Neural cell (in vitro differentiated cells): ENCODE measurements around the gene RPS6KA5. TPM values are rescaled to one million over a fixed set of nuclear protein-coding genes. Genes with fewer than 3 reads are reported as not detected.

Experiments used
- H2AFZ ChIP-seq: fragments of 200-600, 300-800 bp; sonication (generic), shearing (Covaris generic); 2 replicates; pipeline ENCODE4 v1.6.0; 2014; ENCODE audit warnings: low read depth, mild to moderate bottlenecking, antibody characterized with exemption, low read length, moderate library complexity
- H3F3A ChIP-seq: fragments of 200-600 bp; shearing (Covaris generic); 2 replicates; pipeline ENCODE4 v1.6.1; 2016; ENCODE audit warnings: mild to moderate bottlenecking, moderate library complexity, mixed read lengths, antibody characterized with exemption, low read length; ENCODE audit not compliant: insufficient read depth, poor library complexity, severe bottlenecking
- H3K27ac ChIP-seq: fragments of 200-600, 300-800 bp; sonication (generic), shearing (Covaris generic); 2 replicates; pipeline ENCODE4 v1.5.1; 2014; ENCODE audit warnings: mild to moderate bottlenecking, low read length, moderate library complexity
- H3K27me3 ChIP-seq: fragments of 300-800, 200-600 bp; sonication (generic), shearing (Covaris generic); 2 replicates; pipeline ENCODE4 v1.6.0; 2014; ENCODE audit warnings: mild to moderate bottlenecking, low read depth, low read length, moderate library complexity; ENCODE audit not compliant: insufficient read depth
- H3K36me3 ChIP-seq: fragments of 300-800, 200-600 bp; sonication (generic), shearing (Covaris generic); 2 replicates; pipeline ENCODE4 v1.5.1; 2014; ENCODE audit warnings: mild to moderate bottlenecking, antibody characterized with exemption, low read length, moderate library complexity; ENCODE audit not compliant: insufficient read depth
- H3K4me2 ChIP-seq: fragments of 300-800, 200-600 bp; sonication (generic), shearing (Covaris generic); 2 replicates; pipeline ENCODE4 v1.6.0; 2014; ENCODE audit warnings: mild to moderate bottlenecking, low read length
- H3K4me3 ChIP-seq: fragments of 300-800, 200-600 bp; sonication (generic), shearing (Covaris generic); 2 replicates; pipeline ENCODE4 v1.5.1; 2014; ENCODE audit warnings: mild to moderate bottlenecking, low read length, moderate library complexity
- H3K79me2 ChIP-seq: fragments of 200-600 bp; shearing (Covaris generic); replicated peaks from 2 replicates; pipeline ENCODE4 v1.6.0; 2014; ENCODE audit warnings: mild to moderate bottlenecking, low read length, moderate library complexity; ENCODE audit not compliant: insufficient read depth
- H3K9ac ChIP-seq: fragments of 300-800, 200-600 bp; sonication (generic), shearing (Covaris generic); 2 replicates; pipeline ENCODE4 v1.6.1; 2016; ENCODE audit warnings: mild to moderate bottlenecking, low read length, mixed read lengths
- H3K9me2 ChIP-seq: fragments of 200-600 bp; shearing (Covaris generic); 2 replicates; pipeline ENCODE4 v1.6.1; 2016; ENCODE audit warnings: mild to moderate bottlenecking, low read length, mixed read lengths; ENCODE audit not compliant: insufficient read depth
- H3K9me3 ChIP-seq: fragments of 200-600, 300-800 bp; sonication (generic), shearing (Covaris generic); 2 replicates; pipeline ENCODE4 v1.6.1; 2016; ENCODE audit warnings: mild to moderate bottlenecking, mixed run types, low read length, moderate library complexity, mixed read lengths
- H4K20me1 ChIP-seq: fragments of 200-600 bp; shearing (Covaris generic); 2 replicates; pipeline ENCODE4 v1.6.1; 2016; ENCODE audit warnings: mild to moderate bottlenecking, mixed run types; ENCODE audit not compliant: insufficient read depth
- CTCF ChIP-seq: fragments of 450-650 bp; IDR thresholded peaks from 2 replicates; pipeline ENCODE4 v1.5.1; 2014; ENCODE audit warnings: antibody characterized with exemption, mild to moderate bottlenecking, moderate library complexity; ENCODE audit not compliant: poor library complexity, severe bottlenecking
- EP300 ChIP-seq: fragments of 450-650 bp; conservative IDR thresholded peaks from 2 replicates; pipeline ENCODE4 v1.6.1; 2014; ENCODE audit warnings: antibody characterized with exemption, mild to moderate bottlenecking, moderate library complexity; ENCODE audit not compliant: poor library complexity, severe bottlenecking
- EZH2 ChIP-seq: fragments of 200-600, 300-800 bp; shearing (Covaris generic), sonication (generic); IDR thresholded peaks from 2 replicates; pipeline ENCODE4 v1.6.1; 2014; ENCODE audit warnings: antibody characterized with exemption, low read length, borderline replicate concordance, mild to moderate bottlenecking; ENCODE audit not compliant: insufficient read depth, poor library complexity, severe bottlenecking
- MXI1 ChIP-seq: fragments of 450-650 bp; conservative IDR thresholded peaks from 2 replicates; pipeline ENCODE4 v1.6.1; 2014; ENCODE audit warnings: antibody characterized with exemption, mild to moderate bottlenecking; ENCODE audit not compliant: poor library complexity, severe bottlenecking
- POLR2AphosphoS5 ChIP-seq: IDR thresholded peaks from 2 replicates; pipeline ENCODE4 v1.6.1; 2012
- RAD21 ChIP-seq: fragments of 450-650 bp; conservative IDR thresholded peaks from 2 replicates; pipeline ENCODE4 v1.6.1; 2014; ENCODE audit warnings: antibody characterized with exemption, mild to moderate bottlenecking, moderate library complexity
- REST ChIP-seq: IDR thresholded peaks from 2 replicates; pipeline ENCODE4 v1.6.1; 2012; ENCODE audit warnings: borderline replicate concordance
- SMC3 ChIP-seq: fragments of 450-650 bp; conservative IDR thresholded peaks from 2 replicates; pipeline ENCODE4 v1.6.1; 2014; ENCODE audit warnings: antibody characterized with exemption, mild to moderate bottlenecking, moderate library complexity; ENCODE audit not compliant: poor library complexity
- TAF1 ChIP-seq: IDR thresholded peaks from 2 replicates; pipeline ENCODE4 v1.6.1; 2012; ENCODE audit warnings: low read depth
- polyA plus RNA-seq: library from polyadenylated mRNA; depleted of rRNA; stranded (reverse); fragments of >200 nt; gene quantifications from 2 replicates; pipeline ENCODE4 v1.2.3, GENCODE V29; 2014

Gene RPS6KA5
- polyA plus RNA-seq, 1 donor from 2014 or later: 6.3 TPM

- Histone ChIP-seq H3K9ac (no peak overlapping the region), H3K27me3 (no peaks in the 10 kb centered on the region), H3F3A (no peaks in the 10 kb centered on the region), H3K36me3 (no peaks in the 10 kb centered on the region), H4K20me1 (no peaks in the 10 kb centered on the region), H3K79me2 (no peaks in the 10 kb centered on the region), H3K27ac (no peak overlapping the region), H3K4me3 (no peak overlapping the region), H3K4me2 (no peak overlapping the region), H2AFZ (no peak overlapping the region), H3K9me3 (no peaks in the 10 kb centered on the region), H3K9me2 (no peaks in the 10 kb centered on the region)
- TF ChIP-seq MXI1 (no peak), TAF1 (no peak), RAD21 (no peak), REST (no peak), POLR2AphosphoS5 (no peak), CTCF (no peak), EP300 (no peak), EZH2 (no peak), SMC3 (no peak)
Measured at GRCh38 chr14:90892970-90893369, 167.5 kb downstream of the RPS6KA5 start.

GRCh38 chr14:90891326-90891725 is 169.1 kb downstream of the RPS6KA5 start:
- Histone ChIP-seq H3K9me2 (no peaks in the 10 kb centered on the region), H3K4me3 (no peak overlapping the region), H2AFZ (no peak overlapping the region), H3K9ac (no peak overlapping the region), H3K79me2 (no peaks in the 10 kb centered on the region), H3K27me3 (no peaks in the 10 kb centered on the region), H3K36me3 (no peaks in the 10 kb centered on the region), H3K27ac (no peak overlapping the region), H3K9me3 (no peaks in the 10 kb centered on the region), H3F3A (no peaks in the 10 kb centered on the region), H3K4me2 (no peak overlapping the region), H4K20me1 (no peaks in the 10 kb centered on the region)
- no peak for TF ChIP-seq REST
